ENCODE results near the gene ESCO1. TPM values are rescaled to one million over a fixed set of nuclear protein-coding genes. Genes with fewer than 3 reads are reported as not detected.

ESCO1 gene
- total RNA-seq, 1 donor from 2014 or later = 15.0 TPM

DNA sequence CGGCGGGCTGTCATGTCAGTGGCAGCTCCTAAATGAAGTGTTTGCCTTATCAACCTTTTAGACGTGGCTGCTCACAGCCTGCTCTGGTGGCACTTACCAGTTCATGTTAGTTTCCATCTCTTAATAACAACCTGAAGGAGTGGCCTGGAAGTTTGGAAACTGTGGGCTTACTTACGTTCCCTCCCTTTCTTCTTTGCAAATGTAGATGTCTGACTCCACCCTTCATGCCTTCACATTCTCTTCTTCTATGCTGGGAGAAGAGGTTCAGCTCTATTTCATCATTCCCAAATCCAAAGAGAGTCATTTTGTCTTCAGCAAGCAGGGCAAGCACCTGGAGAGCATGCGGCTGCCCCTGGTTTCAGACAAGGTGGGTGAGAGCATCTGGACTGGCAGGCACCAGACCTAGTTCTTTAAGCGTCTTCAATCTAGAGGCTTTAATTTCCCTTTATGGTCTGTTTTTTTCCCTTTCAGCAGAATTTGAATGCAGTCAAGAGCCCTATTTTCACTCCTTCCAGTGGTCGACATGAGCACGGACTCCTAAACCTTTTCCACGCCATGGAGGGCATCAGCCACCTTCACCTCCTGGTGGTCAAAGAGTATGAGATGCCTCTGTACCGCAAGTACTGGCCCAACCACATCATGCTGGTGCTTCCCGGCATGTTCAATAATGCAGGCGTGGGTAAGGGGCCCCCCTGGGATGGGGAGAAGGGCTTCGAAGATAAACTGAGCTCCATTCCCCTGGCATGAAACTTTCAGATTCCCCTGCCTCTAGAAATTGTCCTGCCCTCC lies 92.4 kb downstream of the ESCO1 start:
- Histone ChIP-seq H3K4me3 (ENCODE audit: low read depth, low read length) (no peak overlapping the region), H3K36me3 (ENCODE audit: control insufficient read depth, insufficient read depth, low read length) (no peaks in the 10 kb centered on the region), H3K27me3 (ENCODE audit: control insufficient read depth, insufficient read depth, low read length) (no peaks in the 10 kb centered on the region)
- DNase-seq (ENCODE audit: low read depth) (no peak), FAIRE-seq (no peak)
- TF ChIP-seq, protein P1, sequence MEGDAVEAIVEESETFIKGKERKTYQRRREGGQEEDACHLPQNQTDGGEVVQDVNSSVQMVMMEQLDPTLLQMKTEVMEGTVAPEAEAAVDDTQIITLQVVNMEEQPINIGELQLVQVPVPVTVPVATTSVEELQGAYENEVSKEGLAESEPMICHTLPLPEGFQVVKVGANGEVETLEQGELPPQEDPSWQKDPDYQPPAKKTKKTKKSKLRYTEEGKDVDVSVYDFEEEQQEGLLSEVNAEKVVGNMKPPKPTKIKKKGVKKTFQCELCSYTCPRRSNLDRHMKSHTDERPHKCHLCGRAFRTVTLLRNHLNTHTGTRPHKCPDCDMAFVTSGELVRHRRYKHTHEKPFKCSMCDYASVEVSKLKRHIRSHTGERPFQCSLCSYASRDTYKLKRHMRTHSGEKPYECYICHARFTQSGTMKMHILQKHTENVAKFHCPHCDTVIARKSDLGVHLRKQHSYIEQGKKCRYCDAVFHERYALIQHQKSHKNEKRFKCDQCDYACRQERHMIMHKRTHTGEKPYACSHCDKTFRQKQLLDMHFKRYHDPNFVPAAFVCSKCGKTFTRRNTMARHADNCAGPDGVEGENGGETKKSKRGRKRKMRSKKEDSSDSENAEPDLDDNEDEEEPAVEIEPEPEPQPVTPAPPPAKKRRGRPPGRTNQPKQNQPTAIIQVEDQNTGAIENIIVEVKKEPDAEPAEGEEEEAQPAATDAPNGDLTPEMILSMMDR (IDR thresholded peaks at IDR 0.05; ENCODE audit: insufficient read depth, low read length, severe bottlenecking) = no peak

DNA sequence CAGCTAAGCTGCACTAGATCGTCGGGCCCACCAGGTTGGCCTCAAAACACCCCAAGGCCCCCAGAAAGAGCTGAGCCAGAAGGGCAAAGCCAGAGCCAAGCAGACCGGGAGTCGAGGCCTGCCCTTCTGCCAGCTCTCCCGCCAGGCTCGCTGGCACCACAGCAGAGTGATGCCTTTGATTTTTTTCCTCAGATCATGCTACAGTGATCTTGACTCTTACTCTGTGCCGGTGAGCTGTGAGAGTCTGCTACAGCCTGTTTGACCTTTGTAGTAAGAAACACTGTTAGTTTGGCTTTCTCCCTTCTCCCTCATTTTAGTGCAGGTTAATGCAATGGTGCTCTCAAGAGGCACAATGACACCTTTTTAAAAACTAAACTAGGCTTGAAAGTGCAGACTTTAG lies 97.8 kb downstream of the ESCO1 start:
- no peak for FAIRE-seq
- DNase-seq (ENCODE audit: low read depth) = no peak
- TF ChIP-seq, protein P1 (IDR thresholded peaks at IDR 0.05; ENCODE audit: insufficient read depth, low read length, severe bottlenecking) = no peak

GRCh38 chr18:21499997-21500396 lies 100.5 kb downstream of the ESCO1 start:
- Histone ChIP-seq H3K4me3 (ENCODE audit: low read depth, low read length) (no peak overlapping the region), H3K27me3 (ENCODE audit: control insufficient read depth, insufficient read depth, low read length) (no peaks in the 10 kb centered on the region), H3K36me3 (ENCODE audit: control insufficient read depth, insufficient read depth, low read length) (no peaks in the 10 kb centered on the region)
- no peak for FAIRE-seq
- TF ChIP-seq, protein P1 (IDR thresholded peaks at IDR 0.05; ENCODE audit: insufficient read depth, low read length, severe bottlenecking) = no peak
- DNase-seq (ENCODE audit: low read depth) = no peak

More for the DNA sequence above, 97.8 kb downstream of the ESCO1 start:
- Histone ChIP-seq H3K36me3 (ENCODE audit: control insufficient read depth, insufficient read depth, low read length) (no peaks in the 10 kb centered on the region), H3K27me3 (ENCODE audit: control insufficient read depth, insufficient read depth, low read length) (no peaks in the 10 kb centered on the region), H3K4me3 (ENCODE audit: low read depth, low read length) (no peak overlapping the region)

DNA sequence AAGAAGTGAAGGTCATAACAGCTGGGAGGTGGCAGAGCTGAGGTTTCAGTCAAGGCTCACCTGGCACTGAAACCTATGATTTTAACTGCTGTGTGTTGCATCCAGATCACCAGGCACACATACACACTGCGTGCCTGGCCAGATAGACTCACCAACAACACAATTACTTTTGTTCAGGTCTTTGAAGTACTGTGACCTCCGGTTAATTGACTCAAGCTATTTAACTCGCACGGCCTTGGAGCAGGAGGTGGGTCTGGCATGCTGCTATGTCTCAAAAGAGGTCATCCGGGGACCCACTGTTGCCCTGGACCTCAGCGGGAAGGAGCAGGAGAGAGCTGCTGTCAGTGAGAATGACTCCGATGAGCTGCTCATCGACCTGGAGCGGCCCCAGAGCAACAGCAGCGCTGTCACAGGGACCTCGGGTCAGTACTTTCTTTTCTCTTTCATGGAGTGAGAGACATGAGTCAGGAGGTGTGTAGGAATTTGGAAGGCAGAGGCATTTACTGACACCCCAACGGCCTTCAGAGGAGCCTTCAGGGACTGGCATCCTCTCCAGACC lies 104.1 kb downstream of the ESCO1 start:
- H3K4me3 ChIP-seq (ENCODE audit: low read depth, low read length) = no peak overlapping the region
- H3K27me3 ChIP-seq (ENCODE audit: control insufficient read depth, insufficient read depth, low read length) = no peaks in the 10 kb centered on the region
- no peak for DNase-seq (ENCODE audit: low read depth)
- peak; percentile 87 for FAIRE-seq
- no peaks in the 10 kb centered on the region for H3K36me3 ChIP-seq (ENCODE audit: control insufficient read depth, insufficient read depth, low read length)
- TF ChIP-seq, protein P1 (IDR thresholded peaks at IDR 0.05; ENCODE audit: insufficient read depth, low read length, severe bottlenecking) = no peak

- no peaks in the 10 kb centered on the region for H3K36me3 ChIP-seq (ENCODE audit: control insufficient read depth, insufficient read depth, low read length)
- no peak overlapping the region for H3K4me3 ChIP-seq (ENCODE audit: low read depth, low read length)
- TF ChIP-seq, protein P1 (IDR thresholded peaks at IDR 0.05; ENCODE audit: insufficient read depth, low read length, severe bottlenecking) = no peak
- FAIRE-seq = no peak
- no peaks in the 10 kb centered on the region for H3K27me3 ChIP-seq (ENCODE audit: control insufficient read depth, insufficient read depth, low read length)
- no peak for DNase-seq (ENCODE audit: low read depth)
Observed at GRCh38 chr18:21490748-21491147, 109.8 kb downstream of the ESCO1 start.

Data from bronchial epithelial cell (primary cell).